A549 treated with GW870086 at 1 μM for 4 hours (cell line): ENCODE data around the gene CCNDBP1. TPM values are rescaled to one million over a fixed set of nuclear protein-coding genes. Genes with fewer than 3 reads are reported as not detected.

Experiments used
- total RNA-seq: library from RNA; stranded (reverse); fragments of 200-300 nt; extraction: Qiagen RNA extraction; gene quantifications from 5 replicates; pipeline ENCODE4 v1.2.3, GENCODE V29; 2022; ENCODE audit warnings: low read depth

Gene CCNDBP1, protein sequence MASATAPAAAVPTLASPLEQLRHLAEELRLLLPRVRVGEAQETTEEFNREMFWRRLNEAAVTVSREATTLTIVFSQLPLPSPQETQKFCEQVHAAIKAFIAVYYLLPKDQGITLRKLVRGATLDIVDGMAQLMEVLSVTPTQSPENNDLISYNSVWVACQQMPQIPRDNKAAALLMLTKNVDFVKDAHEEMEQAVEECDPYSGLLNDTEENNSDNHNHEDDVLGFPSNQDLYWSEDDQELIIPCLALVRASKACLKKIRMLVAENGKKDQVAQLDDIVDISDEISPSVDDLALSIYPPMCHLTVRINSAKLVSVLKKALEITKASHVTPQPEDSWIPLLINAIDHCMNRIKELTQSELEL
- total RNA-seq, result 25.8 to 27.9 TPM (median 27.4 TPM) in 5 replicates

DNA sequence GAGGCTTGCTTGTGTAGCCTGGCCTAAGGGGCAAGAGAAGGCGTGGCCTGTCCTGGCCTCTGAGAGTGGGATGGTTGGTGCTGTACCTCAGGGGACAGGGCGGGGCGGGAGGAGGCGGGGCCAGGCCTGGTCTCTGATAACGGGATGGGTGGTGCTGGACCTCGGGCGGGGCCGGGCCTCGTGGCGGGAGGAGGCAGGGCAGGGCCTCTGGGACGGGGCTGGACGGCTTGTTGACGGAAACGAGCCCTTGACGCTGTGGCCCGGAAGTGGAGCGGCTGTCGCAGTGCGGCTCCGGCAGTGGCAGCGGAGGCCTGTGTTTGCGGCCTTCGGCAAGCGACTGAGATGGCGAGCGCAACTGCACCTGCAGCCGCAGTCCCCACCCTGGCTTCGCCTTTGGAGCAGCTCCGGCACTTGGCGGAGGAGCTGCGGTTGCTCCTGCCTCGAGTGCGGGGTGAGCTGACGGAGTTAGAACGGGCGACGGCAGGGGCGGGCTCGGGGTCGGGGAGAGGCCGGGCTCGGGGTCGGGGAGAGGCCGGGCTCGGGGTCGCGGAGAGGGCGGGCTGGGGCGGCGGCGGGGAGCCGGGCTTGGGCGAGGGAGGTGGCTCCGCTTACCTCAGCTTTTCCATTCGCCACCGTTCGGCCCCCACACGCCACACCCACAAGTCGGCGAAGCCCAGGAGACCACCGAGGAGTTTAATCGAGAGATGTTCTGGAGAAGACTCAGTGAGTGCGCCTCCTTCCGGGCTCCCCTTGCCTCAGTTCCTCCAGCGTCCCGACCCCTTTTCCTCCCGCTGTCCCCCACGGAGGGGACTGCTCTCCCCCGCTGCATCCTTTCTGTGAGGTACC, at the start of gene CCNDBP1:
TSS of gene CCNDBP1 (plus strand) at position 247 of the 846 bp plus-strand sequence. CDS start at position 343, 96 bp downstream.

DNA sequence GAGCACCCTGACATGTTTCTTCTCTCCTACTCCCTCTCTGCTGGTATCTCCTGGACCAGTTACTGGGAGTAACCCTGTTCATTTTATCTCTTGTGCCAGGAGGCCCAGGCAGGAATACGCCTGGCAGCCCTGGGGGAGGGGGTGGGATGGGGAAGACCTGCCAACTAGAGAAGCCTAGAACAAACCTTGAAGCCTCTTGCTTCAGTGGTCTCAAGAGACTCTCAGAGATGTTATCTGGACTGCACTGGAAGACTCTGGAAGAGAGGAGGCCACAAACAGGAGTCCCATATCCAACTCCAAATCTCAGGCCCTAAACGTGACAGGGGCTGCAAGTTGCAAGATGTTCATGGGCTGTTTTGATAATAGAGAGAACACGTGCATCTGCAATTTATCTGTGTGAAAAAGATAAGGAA, 35.8 kb downstream of the CCNDBP1 start, which contains the start of gene EPB42:
TSS of gene EPB42 (minus strand) at position 28 of the 413 bp plus-strand sequence. CDS start 193 bp downstream, outside the sequence.

Other genes starting within 250 kb of the CCNDBP1 start
- gene UBR1, start 79.4 kb upstream of the CCNDBP1 start, total RNA-seq, result 3.0 to 5.3 TPM (median 5.1 TPM) in 5 replicates
- gene TMEM62, start 51.8 kb upstream of the CCNDBP1 start, total RNA-seq, result 8.4 to 10.3 TPM (median 8.9 TPM) in 5 replicates
- gene EPB42, start 35.6 kb downstream of the CCNDBP1 start, total RNA-seq, result not detected in 5 replicates
- not detected in 5 replicates for gene TGM5, start 81.5 kb downstream of the CCNDBP1 start, total RNA-seq
- gene TGM7, start 116.9 kb downstream of the CCNDBP1 start, total RNA-seq, result not detected in 5 replicates
- 6.1 to 7.7 TPM (median 6.7 TPM) in 5 replicates for gene LCMT2, start 145.2 kb downstream of the CCNDBP1 start, total RNA-seq
- 6.5 to 9.6 TPM (median 9.4 TPM) in 5 replicates for gene ZSCAN29, start 185.6 kb downstream of the CCNDBP1 start, total RNA-seq
- 4.5 to 6.8 TPM (median 5.0 TPM) in 5 replicates for gene TUBGCP4, start 185.7 kb downstream of the CCNDBP1 start, total RNA-seq